ENCODE results near the gene ABCA3. TPM values are rescaled to one million over a fixed set of nuclear protein-coding genes. Genes with fewer than 3 reads are reported as not detected.

ABCA3 gene
- total RNA-seq, 2 experiments from 2014 or later = 7.0 to 7.7 TPM

DNA sequence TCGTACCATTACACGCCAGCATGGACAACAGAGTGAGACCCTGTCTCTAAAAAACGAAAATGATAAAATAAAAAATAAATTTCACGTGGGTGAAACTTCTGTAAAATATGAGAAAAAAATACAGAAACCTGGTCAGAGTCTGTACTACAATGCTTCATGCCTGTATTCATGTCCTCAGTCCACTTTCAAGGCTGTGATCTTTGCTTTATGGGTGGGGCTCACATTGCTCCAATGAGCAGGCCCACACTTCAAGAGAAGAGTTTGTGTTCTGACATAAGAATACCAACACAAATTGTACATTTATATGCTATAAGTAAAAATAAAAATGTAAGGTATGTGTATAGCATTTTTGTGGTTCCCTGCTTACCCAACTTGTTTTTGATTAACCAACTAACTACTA is 32.2 kb upstream of the ABCA3 start:
- ATAC-seq (ENCODE audit: poor library complexity) (no peak), DNase-seq (no peak)
- H3K9me3 Mint-ChIP-seq = no peaks in the 10 kb centered on the region
- ChIA-PET POLR2A (no interaction called here), CTCF (no interaction called here)
- intact Hi-C loops (cut with DNase I, micrococcal nuclease) = no loop called here
- Histone ChIP-seq H3K36me3 (ENCODE audit: insufficient read depth, low read length) (no peaks in the 10 kb centered on the region), H3K27ac (ENCODE audit: low read depth in 1 of 2, low read length in 2 of 2) (no peak overlapping the region), H3K4me1 (ENCODE audit: insufficient read depth, low read length) (no peaks in the 10 kb centered on the region), H3K27me3 (ENCODE audit: control insufficient read depth in 1 of 2, insufficient read depth in 2 of 2, low read length in 2 of 2) (peaks cover 7 to 13% of the 10 kb centered on the region in 2 experiments), H3K9me3 (ENCODE audit: control insufficient read depth in 1 of 2, insufficient read depth in 1 of 2, low read length in 2 of 2) (no peaks in the 10 kb centered on the region), H3K4me3 (ENCODE audit: low read length) (no peak overlapping the region)
- H3K4me3 Mint-ChIP-seq = no peak overlapping the region
- H3K27ac Mint-ChIP-seq = no peak overlapping the region
- H3K27me3 Mint-ChIP-seq = peaks cover 50% of the 10 kb centered on the region
- no peaks in the 10 kb centered on the region for H3K4me1 Mint-ChIP-seq (ENCODE audit: low read depth)
- no peaks in the 10 kb centered on the region for H3K36me3 Mint-ChIP-seq (ENCODE audit: low read depth)
- TF ChIP-seq, protein P1, sequence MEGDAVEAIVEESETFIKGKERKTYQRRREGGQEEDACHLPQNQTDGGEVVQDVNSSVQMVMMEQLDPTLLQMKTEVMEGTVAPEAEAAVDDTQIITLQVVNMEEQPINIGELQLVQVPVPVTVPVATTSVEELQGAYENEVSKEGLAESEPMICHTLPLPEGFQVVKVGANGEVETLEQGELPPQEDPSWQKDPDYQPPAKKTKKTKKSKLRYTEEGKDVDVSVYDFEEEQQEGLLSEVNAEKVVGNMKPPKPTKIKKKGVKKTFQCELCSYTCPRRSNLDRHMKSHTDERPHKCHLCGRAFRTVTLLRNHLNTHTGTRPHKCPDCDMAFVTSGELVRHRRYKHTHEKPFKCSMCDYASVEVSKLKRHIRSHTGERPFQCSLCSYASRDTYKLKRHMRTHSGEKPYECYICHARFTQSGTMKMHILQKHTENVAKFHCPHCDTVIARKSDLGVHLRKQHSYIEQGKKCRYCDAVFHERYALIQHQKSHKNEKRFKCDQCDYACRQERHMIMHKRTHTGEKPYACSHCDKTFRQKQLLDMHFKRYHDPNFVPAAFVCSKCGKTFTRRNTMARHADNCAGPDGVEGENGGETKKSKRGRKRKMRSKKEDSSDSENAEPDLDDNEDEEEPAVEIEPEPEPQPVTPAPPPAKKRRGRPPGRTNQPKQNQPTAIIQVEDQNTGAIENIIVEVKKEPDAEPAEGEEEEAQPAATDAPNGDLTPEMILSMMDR (IDR thresholded peaks at IDR 0.05) = no peak

DNA sequence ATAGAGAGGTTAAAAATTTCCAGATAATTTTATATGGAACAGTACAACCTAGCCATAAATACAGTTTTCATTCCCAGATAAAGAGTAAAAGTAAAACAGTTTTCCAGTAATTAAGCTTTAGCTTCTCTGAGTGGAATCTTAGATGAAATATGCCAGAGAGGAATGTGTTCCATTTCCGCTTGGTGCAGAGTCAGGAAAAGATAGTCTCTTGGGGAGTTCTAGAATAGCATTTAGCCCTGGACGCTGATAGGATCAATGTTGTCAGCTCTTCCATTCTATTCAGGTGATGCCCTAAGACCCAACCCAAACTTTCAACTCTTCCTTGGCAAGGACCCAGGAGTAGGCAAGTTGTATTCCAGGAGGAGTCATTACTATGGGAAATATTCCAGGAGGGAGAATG is 30.9 kb upstream of the ABCA3 start:
- CTCF ChIA-PET = interaction anchor here (0.6 kb wide), 1 partner anchor 218 kb away, joined by 4 read pairs; no protein-coding TSS in a partner anchor
- ATAC-seq (ENCODE audit: poor library complexity) = no peak

DNA sequence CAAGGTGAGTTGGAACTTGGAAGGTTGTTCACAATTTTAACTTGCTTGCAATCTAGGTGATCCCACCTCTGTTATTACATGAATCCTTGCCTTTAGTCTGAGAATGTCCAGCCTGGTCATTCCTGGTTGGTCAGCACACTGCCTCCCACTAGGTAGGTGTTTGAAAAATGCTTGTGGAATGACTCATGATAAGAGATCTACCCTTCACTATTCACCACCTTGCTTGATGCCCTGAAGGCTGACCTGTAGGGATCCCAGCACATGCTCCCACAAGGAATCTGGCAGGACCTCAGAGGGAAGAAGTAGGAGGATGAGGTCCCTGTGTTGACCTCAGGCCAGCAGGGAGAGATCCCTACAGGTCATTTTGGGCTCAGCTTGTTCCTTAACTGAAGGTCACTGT is 30.2 kb upstream of the ABCA3 start:
- Mint-ChIP-seq H3K4me3 (no peak overlapping the region), H3K27ac (no peak overlapping the region), H3K27me3 (peaks cover 67% of the 10 kb centered on the region), H3K36me3 (ENCODE audit: low read depth) (no peaks in the 10 kb centered on the region), H3K9me3 (no peaks in the 10 kb centered on the region), H3K4me1 (ENCODE audit: low read depth) (no peaks in the 10 kb centered on the region)
- DNase-seq = no peak
- intact Hi-C loops (cut with DNase I, micrococcal nuclease) = no loop called here
- Histone ChIP-seq H3K4me1 (ENCODE audit: insufficient read depth, low read length) (no peaks in the 10 kb centered on the region), H3K9me3 (ENCODE audit: control insufficient read depth in 1 of 2, insufficient read depth in 1 of 2, low read length in 2 of 2) (no peaks in the 10 kb centered on the region), H3K36me3 (ENCODE audit: insufficient read depth, low read length) (no peaks in the 10 kb centered on the region), H3K27me3 (ENCODE audit: control insufficient read depth in 1 of 2, insufficient read depth in 2 of 2, low read length in 2 of 2) (peaks cover 9 to 18% of the 10 kb centered on the region in 2 experiments), H3K27ac (ENCODE audit: low read depth in 1 of 2, low read length in 2 of 2) (no peak overlapping the region), H3K4me3 (ENCODE audit: low read length) (no peak overlapping the region)
- ATAC-seq (ENCODE audit: poor library complexity) = no peak
- POLR2A ChIA-PET = no interaction called here
- TF ChIP-seq, protein P1 (IDR thresholded peaks at IDR 0.05) = no peak
- CTCF ChIA-PET = interaction anchor here (0.6 kb wide), 1 partner anchor 219 kb away, joined by 4 read pairs; no protein-coding TSS in a partner anchor

More for the DNA sequence above, 30.9 kb upstream of the ABCA3 start:
- Histone ChIP-seq H3K27me3 (ENCODE audit: control insufficient read depth in 1 of 2, insufficient read depth in 2 of 2, low read length in 2 of 2) (peaks cover 9 to 16% of the 10 kb centered on the region in 2 experiments), H3K4me1 (ENCODE audit: insufficient read depth, low read length) (no peaks in the 10 kb centered on the region), H3K36me3 (ENCODE audit: insufficient read depth, low read length) (no peaks in the 10 kb centered on the region), H3K9me3 (ENCODE audit: control insufficient read depth in 1 of 2, insufficient read depth in 1 of 2, low read length in 2 of 2) (no peaks in the 10 kb centered on the region), H3K4me3 (ENCODE audit: low read length) (no peak overlapping the region), H3K27ac (ENCODE audit: low read depth in 1 of 2, low read length in 2 of 2) (no peak overlapping the region)
- intact Hi-C loops (cut with DNase I, micrococcal nuclease) = no loop called here
- DNase-seq = no peak
- Mint-ChIP-seq H3K4me1 (ENCODE audit: low read depth) (no peaks in the 10 kb centered on the region), H3K4me3 (no peak overlapping the region), H3K27me3 (peaks cover 61% of the 10 kb centered on the region), H3K9me3 (no peaks in the 10 kb centered on the region), H3K27ac (no peak overlapping the region), H3K36me3 (ENCODE audit: low read depth) (no peaks in the 10 kb centered on the region)
- POLR2A ChIA-PET = no interaction called here
- TF ChIP-seq, protein P1 (IDR thresholded peaks at IDR 0.05) = no peak
